Measurements from ENCODE around the gene GRIA4.
A peak's percentile ranks its signal among the peaks of the same experiment; 100 is the strongest.

GRIA4 gene

DNA sequence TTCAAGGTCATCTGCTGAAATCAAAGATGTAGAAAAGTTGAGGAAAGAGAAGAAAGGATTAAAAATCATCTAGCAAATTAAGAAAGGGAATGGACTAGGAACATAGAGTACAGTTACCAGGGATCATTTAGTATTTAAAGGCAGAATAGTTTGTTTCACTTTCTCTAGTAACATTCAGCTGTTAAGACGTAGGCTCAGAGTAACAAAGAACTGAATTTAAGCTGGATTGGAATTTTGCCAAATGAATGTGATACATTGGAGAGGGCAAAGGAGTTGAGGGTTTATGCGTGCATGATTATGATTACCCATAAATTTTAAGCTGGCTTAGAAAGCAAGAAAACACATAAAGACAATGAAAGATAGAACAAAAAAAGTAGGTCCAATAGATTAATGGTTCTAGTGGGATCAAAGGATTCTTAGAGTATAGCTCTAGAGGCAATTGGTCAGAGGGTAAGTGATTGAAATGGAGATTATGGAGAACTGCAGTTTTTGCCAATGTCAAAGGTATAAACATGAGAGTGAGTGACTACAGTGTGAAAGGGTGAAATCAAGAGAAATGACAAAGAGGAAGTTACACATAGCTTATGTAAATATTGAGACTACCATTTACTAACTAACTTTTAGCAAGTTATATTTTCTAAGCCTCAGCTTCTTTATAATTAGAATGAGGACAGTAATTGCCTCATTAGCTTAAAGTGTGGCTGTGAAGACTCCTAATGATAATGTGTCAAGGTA is 190.0 kb downstream of the GRIA4 start:
- peak; percentile 26 for DNase-seq

DNA sequence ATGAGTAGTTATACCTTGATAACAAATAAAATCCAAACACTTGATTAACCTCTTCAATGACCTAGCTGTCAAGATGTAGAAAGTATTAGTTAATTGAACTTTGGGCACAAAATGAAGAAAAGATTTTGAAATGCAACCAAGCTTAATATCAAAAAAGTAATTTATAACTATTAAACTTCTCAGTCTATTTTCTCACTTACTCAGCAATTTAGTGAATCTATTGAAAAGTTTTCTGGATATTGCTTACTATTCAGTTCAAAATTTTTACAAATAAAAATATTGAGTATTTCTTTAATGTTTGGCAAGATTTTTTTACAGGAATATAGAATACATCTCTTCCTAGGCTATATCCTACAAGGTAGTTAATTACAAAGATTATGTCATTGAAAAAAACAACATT is 192.5 kb downstream of the GRIA4 start:
- DNase-seq: no peak

DNA sequence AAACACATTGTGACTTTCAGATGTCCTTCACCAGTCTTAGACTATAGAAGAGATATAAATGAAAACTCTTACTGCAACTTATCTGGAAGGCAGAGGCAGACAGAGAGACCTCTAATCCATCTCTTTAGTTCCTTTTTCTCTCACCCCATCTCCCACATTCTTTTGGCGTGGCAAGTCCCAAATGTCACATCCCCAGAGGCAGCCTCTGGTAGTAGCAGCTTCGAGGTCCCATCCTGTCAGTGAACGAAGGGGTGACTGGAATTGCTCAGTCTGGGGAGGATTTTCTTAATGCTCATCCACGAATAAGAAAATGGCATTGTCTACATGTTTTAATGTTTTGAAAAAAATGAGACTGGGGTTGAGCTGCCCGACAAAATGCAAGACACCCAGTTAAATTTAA is 201.4 kb downstream of the GRIA4 start:
- DNase-seq: no peak

DNA sequence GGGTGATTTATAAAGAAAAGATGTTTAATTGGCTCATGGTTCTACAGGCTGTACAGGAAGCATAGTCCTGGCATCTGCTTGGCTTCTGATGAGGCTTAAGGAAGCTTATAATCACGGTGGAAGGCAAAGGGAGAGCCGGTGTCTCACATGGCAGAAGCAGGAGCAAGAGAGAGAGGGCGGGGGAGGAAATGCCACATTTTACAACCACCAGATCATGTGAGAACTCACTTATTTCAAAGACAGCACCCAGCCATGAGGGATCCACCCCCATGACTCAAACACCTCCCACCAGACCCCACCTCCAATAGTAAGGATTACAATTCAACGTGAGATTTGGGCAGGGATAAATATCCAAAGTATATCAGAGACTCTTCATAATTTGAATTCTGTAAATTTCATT is 211.5 kb downstream of the GRIA4 start:
- no peak for DNase-seq

DNA sequence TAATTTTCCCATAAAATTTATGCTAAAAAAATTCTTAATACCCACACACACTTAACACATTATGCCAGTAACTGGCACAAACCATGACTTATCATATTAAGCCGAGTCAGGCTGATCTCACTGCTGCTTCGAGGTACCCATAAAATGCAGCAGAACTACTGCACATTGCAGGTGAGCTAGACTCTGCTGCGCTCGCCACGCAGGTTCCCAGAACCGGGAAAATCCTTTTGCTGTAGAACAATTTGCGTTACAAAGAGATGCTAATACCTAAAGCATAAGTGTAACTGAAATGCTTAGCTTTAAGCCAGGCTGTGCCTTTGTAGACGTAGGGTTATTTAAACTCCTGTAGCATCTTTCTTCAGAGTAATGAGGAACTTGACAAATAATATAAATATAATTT is 211.9 kb downstream of the GRIA4 start:
- DNase-seq: no peak

DNA sequence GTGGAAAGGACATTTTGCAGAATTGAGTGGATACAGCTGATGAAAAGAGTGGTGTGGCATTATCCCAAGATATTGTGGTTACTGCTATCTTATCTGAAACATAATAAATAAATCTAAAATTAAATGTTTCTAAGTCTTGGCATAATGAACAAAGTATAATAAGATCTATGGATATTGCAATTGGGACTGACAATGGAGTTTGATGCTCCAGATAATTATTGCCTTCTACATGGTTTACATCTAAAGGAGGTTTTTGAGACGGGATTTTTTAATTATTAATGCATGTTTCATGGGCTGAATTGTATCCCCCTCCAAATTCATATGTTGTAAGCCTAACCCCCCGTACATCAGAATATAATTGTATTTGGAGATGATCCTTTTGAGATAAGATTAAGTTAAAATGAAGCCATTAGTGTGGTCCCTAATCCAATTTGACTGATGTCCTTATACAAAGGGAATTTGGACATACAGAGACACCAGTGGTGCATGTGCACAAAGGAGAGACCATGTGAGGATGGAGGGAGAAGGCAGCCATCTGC is 213.7 kb downstream of the GRIA4 start:
- DNase-seq: no peak

DNA sequence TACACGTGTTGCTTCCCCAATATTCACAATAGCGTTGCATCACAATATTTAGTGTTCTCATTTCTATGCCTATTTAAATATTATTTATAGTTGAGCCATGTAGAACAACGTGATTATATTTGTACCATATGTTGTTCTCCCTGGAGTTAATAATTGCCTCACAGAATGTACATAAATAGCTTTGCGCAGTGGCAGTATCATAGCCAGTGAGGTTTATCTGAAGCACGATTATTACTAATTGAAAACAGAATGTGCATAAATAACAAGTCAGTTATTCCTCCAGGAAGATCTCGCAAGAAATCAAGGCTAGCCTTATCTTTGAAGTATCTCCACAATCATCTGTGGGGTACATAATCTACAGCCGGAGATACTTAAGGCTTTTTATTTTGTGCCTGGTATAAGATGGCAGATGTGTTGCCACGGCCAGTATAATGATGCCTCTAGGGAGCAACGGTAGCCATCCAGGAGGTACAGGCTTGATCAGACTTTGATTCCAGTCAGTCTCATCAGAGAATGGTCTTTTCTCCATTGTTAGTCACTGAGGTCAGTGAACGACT is 214.7 kb downstream of the GRIA4 start:
- no peak for DNase-seq

DNA sequence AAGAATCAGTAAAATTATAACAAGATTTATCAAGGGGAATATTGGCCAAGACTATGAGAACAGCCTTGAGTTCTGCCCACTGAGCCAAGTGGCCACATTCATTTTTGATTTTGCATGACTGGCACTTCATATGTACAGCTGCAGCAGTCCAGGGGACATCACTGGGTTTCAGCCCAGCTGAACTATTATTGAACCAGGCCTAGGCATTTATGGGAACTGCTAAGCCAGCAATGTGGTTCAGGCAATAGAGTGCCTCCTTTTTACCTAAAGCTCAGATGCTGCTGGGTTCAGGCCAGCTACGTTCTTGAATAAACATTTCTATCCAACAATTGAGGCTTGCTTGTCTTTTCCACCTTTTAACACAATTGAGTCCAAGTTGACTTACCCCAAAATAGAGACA is 215.3 kb downstream of the GRIA4 start:
- no peak for DNase-seq

DNA sequence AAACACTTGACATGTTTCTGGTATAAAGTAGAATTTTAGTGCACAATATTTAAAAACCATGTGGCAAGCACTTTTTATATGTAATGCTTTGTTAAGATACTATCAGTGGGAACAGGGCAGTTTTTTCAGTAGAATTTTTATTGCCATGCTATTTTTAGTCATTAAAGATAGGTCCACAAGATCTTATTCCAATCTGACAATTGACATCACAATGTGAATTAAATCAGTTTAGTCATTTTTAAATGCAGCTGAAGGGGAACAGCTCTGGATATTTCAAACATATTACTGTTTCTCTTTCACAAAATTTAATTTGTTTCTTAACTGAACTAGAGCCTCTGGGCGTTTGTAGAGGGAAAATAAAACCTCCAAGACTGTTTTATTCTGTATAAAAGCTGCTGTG is 218.0 kb downstream of the GRIA4 start:
- no peak for DNase-seq

DNA sequence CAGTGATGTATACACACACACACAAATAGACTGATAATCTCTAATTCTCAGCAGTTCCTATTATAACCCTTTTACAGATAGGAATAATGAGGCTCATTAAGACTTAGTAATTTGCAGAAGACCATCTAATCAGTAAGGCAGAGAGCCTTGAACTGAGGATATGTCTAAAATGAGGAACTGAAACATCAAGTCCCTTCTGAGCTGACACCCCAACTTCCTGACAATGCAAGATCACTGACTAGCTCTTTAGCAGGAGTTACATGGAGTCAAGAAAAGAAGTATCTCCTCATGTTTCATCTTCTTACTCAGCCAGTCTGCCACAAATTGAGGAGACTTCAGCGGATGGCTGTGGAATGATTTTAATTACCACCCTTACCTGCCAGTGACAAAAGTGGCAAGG is 219.2 kb downstream of the GRIA4 start:
- no peak for DNase-seq

DNA sequence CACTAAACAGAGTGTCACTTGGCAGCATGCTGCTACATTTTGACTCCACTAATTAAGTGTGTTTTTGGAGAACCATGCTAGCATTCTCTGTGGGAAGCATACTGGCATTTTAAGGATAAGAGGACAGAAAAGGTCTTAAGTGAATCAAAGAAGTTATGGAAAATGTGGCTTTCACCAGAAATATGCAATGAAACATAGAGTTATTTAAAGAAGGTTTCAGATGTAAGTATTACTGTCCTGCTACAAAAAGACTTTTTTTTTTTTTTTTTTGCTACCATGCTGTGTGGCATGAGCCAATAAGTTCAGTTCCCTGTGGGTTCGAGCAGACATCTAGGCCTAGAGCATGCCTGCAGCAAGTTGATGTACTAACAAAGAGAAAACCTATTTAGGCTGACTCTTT is 224.6 kb downstream of the GRIA4 start:
- DNase-seq: no peak

DNA sequence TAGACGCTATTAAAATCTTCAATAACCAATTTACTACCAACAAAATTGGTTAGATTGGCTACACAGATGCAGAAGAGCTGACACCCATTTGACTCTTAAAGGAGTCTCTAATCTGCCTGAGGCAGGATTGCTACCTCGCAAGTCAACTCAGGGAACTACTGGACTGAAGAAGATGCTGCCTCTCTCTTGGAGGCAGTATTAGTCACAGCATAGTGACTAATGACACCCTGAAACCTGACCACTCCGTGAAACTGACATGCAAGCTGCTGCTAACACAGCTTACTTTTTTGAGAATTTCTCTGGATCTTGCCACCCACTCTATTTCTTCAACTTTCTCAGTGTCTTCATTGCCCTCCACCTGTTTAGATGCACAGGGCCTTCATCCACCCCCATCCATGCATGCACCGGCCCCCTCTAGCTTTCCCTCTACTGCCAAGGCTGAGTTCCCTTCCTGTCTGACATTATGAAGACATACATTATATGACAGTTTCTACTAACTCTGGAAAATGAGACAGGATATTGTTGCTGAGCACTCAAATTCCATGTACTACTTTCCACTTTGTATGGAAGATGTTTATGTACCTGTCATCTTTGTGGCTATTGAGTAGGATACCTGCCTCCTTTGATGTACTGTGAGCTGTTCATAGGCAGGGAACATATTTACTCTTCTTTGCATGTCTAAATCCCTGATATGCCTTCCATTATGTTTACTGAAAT is 229.0 kb downstream of the GRIA4 start:
- no peak for DNase-seq

DNA sequence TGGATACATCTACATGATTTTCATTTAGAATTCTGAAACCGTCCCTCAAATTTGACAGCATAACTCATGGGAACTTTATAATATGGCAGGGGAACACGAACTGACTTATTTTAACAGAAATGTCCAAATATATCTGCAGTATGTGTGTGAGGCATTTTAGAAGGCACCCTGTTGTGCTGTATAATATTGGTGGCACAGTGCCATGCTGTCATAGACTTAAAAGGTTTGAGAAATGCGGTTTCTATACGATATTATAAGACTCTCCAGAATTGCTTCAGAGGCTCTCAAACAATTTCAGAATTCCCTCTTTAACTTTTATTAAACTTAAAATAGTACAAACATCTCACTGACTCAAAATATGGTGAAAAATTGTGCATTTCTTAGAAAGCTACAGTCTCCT is 230.5 kb downstream of the GRIA4 start:
- no peak for DNase-seq

DNA sequence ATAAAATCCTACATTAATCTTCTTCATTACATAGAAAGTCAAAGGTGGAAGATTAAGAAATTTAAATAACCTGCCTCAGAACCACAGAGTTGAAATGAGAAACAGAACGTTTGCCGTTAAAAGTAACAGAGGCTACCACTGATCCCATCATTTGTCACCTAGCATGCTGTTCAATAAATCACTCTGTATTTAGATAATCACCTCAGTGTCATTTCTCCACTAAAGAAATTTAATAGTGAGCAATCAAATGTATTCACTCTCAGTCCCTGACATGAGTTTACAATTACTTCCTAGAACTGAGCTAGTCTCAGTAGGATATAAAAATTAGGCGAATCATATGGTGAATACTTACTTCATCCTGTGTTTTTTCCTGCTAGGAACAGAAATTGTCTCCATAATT is 242.5 kb downstream of the GRIA4 start:
- DNase-seq: no peak

DNA sequence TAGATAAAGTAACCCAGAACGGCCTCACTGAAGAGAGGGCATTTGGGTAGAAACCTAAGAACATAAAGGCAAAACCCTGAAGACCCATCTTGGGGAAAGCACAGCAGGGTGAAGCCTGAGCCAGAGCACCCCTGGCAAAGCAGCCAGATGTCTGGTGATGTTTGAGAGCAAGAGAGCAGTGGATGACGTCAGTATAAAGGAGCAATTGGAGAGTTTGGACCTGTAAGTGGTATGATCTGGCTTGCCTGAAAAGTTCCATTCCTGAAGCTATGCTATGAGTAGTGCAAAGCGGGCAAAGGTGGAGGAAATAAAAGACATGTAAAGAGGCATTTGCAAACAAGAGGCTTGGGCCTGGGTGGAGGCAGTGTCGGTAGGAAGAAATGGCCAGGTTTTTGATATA is 244.4 kb downstream of the GRIA4 start:
- no peak for DNase-seq

DNA sequence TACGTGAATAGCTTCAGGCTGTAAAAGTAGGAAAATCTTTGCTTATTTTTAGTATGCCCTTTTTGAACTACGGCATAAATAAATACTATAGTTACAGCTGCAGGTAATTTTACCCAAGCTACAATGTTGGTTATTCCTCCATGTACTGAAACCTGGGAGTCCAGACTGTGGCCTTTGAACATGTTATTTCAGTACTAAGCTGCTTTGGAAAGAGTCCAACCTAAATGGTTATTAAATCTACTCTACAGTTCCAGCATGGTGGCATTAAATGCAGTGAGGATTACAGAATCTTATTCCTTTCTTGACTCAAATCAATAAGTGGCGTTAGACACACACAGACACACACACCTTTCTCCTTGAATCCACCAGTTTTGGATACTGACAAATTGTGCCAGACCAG is 247.1 kb downstream of the GRIA4 start:
- no peak for DNase-seq

DNA sequence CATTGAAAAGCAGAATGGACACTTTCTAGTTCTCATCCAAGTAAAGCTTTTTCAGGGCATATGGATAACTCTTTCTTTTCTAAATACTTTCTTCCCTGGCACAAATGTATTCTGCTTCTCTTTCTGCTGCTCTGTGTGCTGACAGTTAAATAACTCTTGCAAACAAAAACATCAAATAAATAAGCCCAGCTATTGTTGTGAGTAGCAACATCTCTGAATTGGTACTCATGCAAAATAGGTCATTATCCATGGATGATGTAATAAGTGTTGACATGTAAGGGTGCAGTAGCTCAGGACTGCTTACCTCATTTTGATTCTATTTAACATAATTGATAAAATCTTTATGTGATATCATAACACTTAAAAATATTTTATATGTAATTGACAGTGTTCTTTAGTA is 247.9 kb downstream of the GRIA4 start:
- DNase-seq: no peak

DNA sequence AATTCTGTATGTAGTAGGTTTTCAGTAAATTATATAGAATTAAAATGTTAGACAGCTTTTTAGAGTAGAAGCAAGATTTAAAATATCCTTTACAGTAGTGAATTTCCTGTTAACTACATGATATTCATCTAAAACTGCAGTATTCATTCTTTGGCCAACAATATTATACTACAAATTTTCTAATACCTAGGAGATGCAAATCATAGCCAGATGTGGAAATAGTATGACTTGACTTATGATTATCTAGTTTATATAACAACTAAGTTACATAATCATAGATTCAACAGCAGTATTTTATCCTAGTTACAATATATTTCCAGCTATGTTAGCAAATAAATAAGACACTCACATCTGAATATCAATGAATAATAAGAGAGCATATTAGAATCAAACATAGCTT is 249.0 kb downstream of the GRIA4 start:
- DNase-seq: no peak

DNA sequence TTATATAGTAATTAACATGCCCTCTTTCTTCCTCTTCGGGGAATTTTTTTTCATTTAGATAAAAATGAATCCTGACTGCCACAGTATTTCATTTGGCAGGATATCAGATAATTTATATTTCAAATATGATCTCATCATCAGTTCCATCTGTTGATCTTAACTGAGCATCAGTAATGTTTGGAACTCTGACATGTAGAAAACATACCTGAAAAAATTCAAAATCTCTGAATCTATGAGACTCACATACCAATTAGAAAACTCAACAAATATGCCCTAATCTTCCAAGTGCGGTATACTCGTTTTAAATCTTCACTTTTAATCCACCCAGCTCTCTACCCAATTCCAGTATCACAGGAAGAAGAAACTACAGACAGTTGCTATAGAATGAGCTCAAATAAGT is 250.2 kb downstream of the GRIA4 start:
- no peak for DNase-seq

DNA sequence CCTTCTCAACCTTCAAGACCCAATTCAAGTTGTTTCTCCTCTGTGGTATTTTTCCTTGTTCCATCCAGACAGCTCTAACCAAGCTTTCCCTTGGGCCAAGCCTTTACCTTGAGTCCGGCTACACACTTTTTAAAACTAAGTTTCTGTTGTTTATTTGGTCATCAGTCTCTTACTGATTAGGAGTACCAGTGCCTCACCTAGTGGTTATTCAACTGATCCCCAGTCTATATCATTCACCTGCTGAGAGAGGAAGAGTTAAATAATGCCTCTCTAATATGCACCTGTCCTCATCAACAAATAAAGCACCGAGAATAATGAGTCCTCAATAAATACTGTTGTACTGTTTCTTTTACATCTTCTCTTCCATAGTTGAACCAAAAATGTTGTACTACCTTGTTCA is 251.4 kb downstream of the GRIA4 start:
- DNase-seq: peak; percentile 17

DNA sequence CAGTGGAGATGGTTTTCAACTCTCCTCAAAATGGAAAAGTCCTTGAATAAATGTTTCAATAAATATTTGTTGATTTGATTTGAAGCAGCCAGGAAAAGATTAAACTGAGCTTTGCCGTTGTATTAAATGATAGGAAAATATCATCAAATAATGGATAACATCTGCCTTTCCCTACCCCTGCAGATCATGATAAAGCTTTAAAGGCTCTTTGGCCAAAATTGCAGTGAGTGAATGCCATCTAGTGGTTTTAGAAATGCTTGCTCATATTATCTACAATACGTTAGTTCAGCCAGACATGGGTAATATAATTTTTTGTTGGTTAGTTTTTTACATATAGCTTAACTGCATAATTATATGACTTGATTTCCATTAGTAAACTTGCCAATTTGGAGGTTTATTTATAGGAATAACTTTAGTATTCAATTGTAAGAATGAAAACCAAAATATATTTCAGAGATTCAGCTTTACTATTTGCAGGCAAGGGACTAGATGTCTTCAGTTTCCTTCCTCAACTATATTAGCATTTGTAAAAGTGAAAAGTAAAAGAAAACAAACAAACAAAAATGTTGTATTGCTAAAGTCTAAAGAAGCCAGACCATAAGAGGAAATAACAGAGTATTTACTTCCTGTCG is 253.0 kb downstream of the GRIA4 start:
- peak; percentile 66 for DNase-seq

DNA sequence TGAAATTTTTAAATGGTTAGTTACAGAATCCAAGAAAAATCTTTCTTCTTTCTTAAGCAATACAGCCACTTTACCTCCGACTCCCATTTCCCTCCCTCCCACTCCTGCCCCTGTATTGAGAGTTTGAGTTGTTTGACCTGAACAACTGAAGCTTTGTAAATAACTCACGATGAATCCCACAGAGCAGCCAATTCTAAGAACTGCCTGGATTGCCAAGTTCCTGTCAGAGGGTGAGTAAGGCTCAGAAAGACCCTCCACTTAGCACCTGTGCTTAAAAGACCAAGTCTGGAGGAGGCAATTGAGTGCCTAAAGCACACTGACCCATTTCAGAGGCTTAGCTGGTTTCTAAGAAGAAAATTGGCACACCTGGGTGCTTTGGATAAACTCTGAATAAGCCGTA is 253.7 kb downstream of the GRIA4 start:
- no peak for DNase-seq

DNA sequence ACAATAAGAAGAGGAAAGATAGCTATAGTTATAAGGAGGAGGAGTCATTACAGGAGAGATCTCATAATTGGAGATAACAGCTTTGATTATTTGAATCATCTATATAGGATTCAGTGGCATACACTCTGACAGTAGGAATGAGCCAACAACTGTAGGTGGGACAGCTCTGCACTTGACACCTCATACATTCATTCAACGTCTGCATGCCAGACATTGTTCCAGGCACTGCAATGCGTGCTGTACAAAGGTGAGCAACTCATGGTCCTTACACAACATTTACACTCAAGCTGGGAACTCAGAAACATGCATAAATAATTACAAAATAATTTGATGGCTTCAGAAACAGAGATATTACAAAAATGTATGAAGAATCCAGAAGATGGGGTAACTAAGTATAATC is 257.9 kb downstream of the GRIA4 start:
- no peak for DNase-seq

DNA sequence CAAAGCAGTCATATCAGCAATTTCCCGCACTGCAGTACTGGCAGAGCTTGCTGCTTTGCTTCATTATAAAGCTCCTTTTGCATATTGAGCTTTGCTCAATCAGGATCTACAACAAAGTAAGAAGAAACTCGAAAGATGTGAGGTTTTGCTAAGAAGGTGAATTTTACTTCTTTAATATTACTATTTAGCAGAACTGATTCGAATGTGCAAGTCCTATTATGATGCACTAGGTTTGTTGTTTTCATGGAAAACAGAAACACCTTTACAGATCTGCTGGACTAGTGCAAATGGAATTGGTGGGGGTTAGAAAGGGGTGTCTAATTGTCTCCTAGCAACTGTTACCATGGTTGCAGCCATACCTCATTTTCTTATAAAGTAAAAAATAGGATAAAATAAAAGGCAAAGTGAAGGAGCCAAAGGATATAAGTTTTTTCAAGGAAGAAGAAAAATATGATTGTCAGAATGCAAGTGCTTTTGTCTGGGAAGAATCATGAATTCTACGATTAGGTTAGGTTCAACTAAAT is 259.0 kb downstream of the GRIA4 start:
- DNase-seq: no peak
